Measurements from ENCODE around the gene CDPF1. TPM values are rescaled to one million over a fixed set of nuclear protein-coding genes. Genes with fewer than 3 reads are reported as not detected.

CDPF1 gene
- total and polyA plus RNA-seq, 2 of the 4 experiments (the other 2 are of a cell fraction) = 11.5 to 14.5 TPM

GRCh38 chr22:46263216-46263590 lies 13.1 kb upstream of the CDPF1 start, which contains the start of gene PKDREJ:
TSS of gene PKDREJ (minus strand) at chr22:46263343. CDS start at chr22:46263322, 21 bp downstream.
- Histone ChIP-seq H4K91ac (ENCODE audit: insufficient read depth, low read depth, low read length) (no peak within 1 kb of the TSS), H4K5ac (ENCODE audit: low read depth, low read length) (no peak within 1 kb of the TSS), H3K23ac (ENCODE audit: low read depth, low read length) (no peak within 1 kb of the TSS), H3K79me1 (ENCODE audit: low read depth in 1 of 2, low read length in 2 of 2) (peaks cover 3 to 6% of the 10 kb centered on the region in 2 experiments; a peak in 3 of 4 replicates), H3K9ac (ENCODE audit: low read depth, low read length) (no peak within 1 kb of the TSS), H2BK20ac (ENCODE audit: low read depth, low read length) (no peak within 1 kb of the TSS), H3K56ac (ENCODE audit: extremely low read depth, insufficient read depth, low read length) (no peak within 1 kb of the TSS), H4K8ac (ENCODE audit: low read depth in 2 of 2, low read length in 2 of 2) (no peak within 1 kb of the TSS), H3K4me3 (ENCODE audit: insufficient read depth, low read depth, low read length) (no peak within 1 kb of the TSS), H3K4ac (ENCODE audit: low read depth, low read length) (no peak within 1 kb of the TSS), H3K4me2 (ENCODE audit: low read depth, low read length) (no peak within 1 kb of the TSS), H2BK5ac (ENCODE audit: low read depth, low read length, poor library complexity, severe bottlenecking) (no peak within 1 kb of the TSS), H3K14ac (replicated peaks; ENCODE audit: low read depth, low read length) (no peak within 1 kb of the TSS), H3K18ac (ENCODE audit: low read depth, low read length) (no peak within 1 kb of the TSS), H2BK120ac (ENCODE audit: low read depth, low read length) (no peak within 1 kb of the TSS), H2AK9ac (replicated peaks; ENCODE audit: low read depth, low read length, poor library complexity) (peak within 1 kb of the TSS; percentile 65), H2AK5ac (ENCODE audit: low read depth, low read length) (no peak within 1 kb of the TSS), H3K36me3 (ENCODE audit: control insufficient read depth, insufficient read depth, low read length) (no peaks in the 10 kb centered on the region), H2BK15ac (ENCODE audit: low read depth, low read length) (no peak within 1 kb of the TSS), H3K9me1 (ENCODE audit: insufficient read depth, low read length) (0 out of 2 replicates have a peak, but pooled peaks cover under 1% of the 10 kb centered on the region), H3K27me3 (ENCODE audit: control insufficient read depth, insufficient read depth, low read length) (peaks cover 32% of the 10 kb centered on the region), H3K4me1 (ENCODE audit: control insufficient read depth, insufficient read depth, low read length) (peaks cover under 1% of the 10 kb centered on the region; the same call in 1 of the 2 replicates), H3K9me3 (ENCODE audit: control insufficient read depth, insufficient read depth, low read length) (peaks cover 23% of the 10 kb centered on the region), H4K20me1 (ENCODE audit: insufficient read depth, low read length) (no peaks in the 10 kb centered on the region), H2AFZ (replicated peaks; ENCODE audit: low read length, poor library complexity) (peak within 1 kb of the TSS; percentile 69), H3K27ac (ENCODE audit: insufficient read depth, low read length) (no peak within 1 kb of the TSS)
- dilution Hi-C loops (cut with HindIII; ENCODE audit: low sequenced_read_pairs, unreplicated experiment) (no loop called here), in situ Hi-C loops (cut with MboI; ENCODE audit: low sequenced_read_pairs) (no loop called here), intact Hi-C loops (cut with micrococcal nuclease) (no loop called here)
- ATAC-seq (ENCODE audit: low read depth) = no peak
- ChIA-PET CTCF (no interaction called here), POLR2A (ENCODE audit: unreplicated experiment) (no interaction called here)
- no peak for TF ChIP-seq CEBPB (IDR thresholded peaks at IDR 0.05; ENCODE audit: low read depth, low read length)
- no peak for TF ChIP-seq CTCF (conservative IDR thresholded peaks at IDR 0.05; ENCODE audit: low read depth, low read length)
- TF ChIP-seq RCOR1 (IDR thresholded peaks at IDR 0.05; ENCODE audit: insufficient replicate concordance, low read length) = no peak
- TF ChIP-seq POLR2A (IDR thresholded peaks at IDR 0.05; ENCODE audit: low read depth, low read length) = no peak
- no peak for TF ChIP-seq MXI1 (IDR thresholded peaks at IDR 0.05; ENCODE audit: borderline replicate concordance, low read depth, low read length)
- no peak for TF ChIP-seq BHLHE40 (IDR thresholded peaks at IDR 0.05; ENCODE audit: low read depth, low read length)
- TF ChIP-seq RFX5 (IDR thresholded peaks at IDR 0.05; ENCODE audit: low read depth, low read length) = no peak
- 68% methylated on average over 7 of the region's 30 CpGs; no CpG with 5 or more reads in 1 of the 2 experiments for WGBS, 2 experiments (ENCODE audit: extremely low coverage in 2 of 2, insufficient read length in 1 of 2)
- DNase-seq = no peak
- BruUV-seq (replicated peaks) = no TSS peak
